ENCODE measurements around the gene NUP188. TPM values are rescaled to one million over a fixed set of nuclear protein-coding genes. Genes with fewer than 3 reads are reported as not detected.

Gene NUP188
- total RNA-seq, 1 donor from 2014 or later: 35.7 TPM

DNA sequence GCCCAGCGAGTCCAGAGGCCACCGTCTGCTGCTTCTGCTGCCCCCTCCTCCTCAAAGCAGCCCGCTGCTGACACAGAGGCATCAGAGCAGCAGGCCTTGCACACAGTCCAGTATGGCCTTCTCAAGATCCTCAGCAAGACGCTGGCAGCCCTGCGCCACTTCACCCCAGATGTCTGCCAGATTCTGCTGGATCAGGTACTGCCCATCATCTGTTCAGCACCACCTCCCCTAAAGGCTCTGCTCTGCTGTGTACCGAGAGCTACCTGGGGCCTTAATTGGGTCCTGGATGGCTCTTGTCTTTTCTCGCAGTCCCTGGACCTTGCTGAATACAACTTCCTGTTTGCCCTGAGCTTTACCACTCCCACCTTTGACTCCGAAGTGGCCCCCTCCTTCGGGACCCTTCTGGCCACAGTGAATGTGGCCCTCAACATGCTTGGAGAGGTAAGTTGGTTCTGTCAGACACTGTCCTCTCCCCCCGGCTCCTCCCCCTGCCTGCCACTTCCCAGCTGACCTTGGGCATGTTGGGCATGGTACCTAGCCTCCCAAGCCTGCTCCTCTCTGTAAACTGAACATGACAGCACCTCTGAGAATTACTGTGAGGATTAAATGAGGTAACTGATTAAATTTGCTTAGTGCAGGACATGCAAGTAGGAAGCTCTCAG is 58.0 kb downstream of the NUP188 start:
- no peak for DNase-seq (ENCODE audit: low read depth in 2 of 2)

- DNase-seq (ENCODE audit: low read depth in 2 of 2): peak; percentile 48 to 71
Observed at GRCh38 chr9:129006328-129007034, 59.0 kb downstream of the NUP188 start.

DNA sequence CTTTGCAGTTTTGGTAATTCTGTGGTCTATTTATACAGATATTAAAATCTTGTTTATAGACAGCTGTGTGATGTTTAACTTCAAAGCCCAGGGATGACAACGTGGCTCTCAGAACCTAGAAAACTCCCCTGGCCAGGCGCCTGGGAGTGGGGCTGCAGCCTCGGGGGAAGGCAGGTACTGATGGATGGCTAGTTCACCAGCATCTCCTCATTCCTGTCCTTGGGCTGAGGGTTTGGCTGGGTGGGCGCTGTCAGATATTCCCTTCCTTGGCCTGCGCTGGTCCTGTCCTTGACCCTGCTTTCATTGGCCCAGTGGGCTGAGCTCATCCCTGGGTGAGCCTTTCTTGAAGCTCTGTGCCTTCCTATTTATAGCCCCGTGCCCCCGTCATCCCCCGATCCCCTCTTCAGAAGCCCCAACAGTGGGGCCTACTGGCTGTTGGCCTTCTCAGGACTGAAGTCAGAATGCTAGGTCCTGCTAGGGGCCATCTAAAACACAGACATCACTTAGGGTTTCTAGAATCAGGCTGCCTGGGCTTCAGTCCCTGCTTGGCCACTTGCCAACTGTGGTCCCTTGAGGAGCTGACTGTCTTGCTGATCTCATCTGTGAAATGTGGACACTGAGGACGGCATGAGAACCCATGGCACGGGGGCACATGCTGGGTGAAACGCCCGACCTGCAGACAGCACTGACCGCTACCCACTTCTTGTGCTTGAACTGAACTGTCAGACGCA is 59.7 kb downstream of the NUP188 start:
- no peak for DNase-seq (ENCODE audit: low read depth in 2 of 2)

DNA sequence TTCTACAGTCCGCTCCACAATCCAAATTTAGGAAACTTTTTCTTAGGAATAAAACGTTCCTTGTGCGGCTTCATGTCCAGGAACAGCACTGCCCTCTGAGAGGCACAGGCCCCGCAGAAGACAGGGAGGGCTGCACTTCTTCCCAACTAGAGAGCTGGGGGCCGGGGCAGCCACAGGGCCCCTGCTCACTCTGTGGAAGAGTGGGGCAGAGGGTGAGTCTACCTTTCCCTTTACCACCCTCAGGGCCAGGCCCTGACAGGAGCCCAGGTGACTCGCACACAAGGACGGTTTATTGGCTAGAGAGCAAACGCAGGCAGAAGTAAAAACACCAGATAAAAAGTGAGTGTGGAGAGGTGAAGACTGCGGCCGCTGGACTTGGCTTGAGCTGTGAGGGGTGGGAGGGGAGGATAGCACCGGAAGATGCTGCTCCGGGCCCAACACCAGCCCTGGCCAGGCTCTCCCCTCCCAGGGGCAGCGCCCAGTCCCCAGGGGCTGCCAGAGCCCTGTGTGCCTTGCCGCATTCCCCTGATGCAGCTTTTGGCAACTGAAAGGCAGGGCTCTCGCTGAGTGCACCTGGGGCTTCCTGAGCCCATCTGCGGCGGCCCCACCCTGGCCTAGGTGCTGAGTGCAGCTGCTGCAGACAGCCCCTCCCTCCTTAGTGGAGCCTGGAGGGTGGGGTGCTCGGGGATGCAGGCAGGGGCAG is 60.4 kb downstream of the NUP188 start:
- DNase-seq (ENCODE audit: low read depth in 2 of 2): no peak

- no peak for DNase-seq (ENCODE audit: low read depth in 2 of 2)
Observed at GRCh38 chr9:129008469-129008965, 61.0 kb downstream of the NUP188 start.

DNA sequence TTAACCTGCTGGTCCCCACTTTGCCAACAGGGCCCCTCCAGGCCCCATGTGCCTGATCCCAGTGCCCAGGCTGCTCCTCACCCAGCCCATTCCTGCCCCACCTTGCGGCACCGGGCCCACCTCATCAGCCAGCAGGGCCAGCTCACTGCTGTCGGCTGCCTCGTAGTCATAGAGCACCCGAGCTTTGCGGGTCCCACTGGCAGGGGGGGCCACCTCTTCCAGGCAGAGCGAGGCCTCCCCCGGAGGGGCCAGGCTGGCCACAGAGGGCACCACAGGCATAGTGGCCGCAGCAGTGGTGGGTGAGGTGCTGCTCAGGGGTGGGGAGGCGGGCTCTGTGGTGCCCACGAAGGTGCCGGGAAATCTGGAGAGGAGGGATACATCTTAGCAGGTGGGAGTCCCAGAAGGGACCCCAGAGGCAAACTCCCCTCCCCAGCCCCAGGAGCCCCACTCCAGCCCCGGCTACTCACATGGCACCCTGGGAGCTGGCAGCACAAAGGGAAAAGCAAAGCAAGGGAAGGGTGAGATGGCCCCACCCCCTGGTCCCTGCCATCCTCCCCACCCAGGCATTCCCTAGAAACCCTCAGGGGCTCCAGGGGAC is 61.6 kb downstream of the NUP188 start:
- DNase-seq (ENCODE audit: low read depth in 2 of 2): no peak

GRCh38 chr9:129009584-129010141 is 62.2 kb downstream of the NUP188 start:
- no peak for DNase-seq (ENCODE audit: low read depth in 2 of 2)

- DNase-seq (ENCODE audit: low read depth in 2 of 2): no peak
Observed at GRCh38 chr9:129010267-129010975, 62.9 kb downstream of the NUP188 start.

DNA sequence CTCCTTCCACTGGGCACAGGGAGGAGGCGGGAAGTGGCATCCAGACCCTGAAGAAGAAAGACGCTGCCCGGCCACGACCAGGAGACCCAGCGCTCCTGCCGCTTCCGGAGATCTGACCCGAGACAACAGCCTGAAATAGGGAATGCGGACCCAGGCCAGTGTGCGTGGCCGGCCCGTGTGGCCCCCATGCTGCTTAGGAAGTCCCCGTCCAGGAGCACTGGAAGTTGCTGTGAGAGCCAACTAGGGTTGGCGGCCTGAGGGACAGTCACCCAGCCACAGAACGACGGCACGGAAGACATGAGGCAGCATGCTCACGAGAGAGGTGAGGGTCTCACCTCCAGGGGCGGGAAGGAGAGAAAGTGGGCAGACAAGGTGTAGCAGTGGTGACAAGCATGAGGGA is 63.7 kb downstream of the NUP188 start:
- no peak for DNase-seq (ENCODE audit: low read depth in 2 of 2)

DNA sequence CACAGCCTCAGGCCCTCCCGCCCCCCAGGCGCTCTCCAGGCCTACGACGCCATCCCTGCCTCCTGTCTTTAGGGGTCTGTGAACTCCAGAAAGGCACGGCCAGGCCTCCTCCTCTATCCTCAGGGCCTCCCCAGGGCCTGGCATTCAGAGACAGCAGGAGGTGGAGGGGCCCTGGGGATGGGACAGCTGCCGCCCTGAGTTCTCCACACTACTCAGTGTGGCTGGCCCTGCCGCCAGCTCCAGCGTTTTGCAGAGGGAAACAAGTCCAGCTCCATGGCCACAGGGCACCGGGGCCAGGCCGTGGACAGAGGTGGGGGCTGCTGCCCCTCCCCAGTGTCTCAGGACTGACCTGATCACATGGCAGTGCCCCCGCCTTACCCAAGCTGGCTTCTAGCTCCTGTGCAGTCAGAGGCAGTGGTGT is 64.3 kb downstream of the NUP188 start:
- no peak for DNase-seq (ENCODE audit: low read depth in 2 of 2)

GRCh38 chr9:129012343-129012742 is 64.8 kb downstream of the NUP188 start:
- DNase-seq (ENCODE audit: low read depth in 2 of 2): no peak

DNA sequence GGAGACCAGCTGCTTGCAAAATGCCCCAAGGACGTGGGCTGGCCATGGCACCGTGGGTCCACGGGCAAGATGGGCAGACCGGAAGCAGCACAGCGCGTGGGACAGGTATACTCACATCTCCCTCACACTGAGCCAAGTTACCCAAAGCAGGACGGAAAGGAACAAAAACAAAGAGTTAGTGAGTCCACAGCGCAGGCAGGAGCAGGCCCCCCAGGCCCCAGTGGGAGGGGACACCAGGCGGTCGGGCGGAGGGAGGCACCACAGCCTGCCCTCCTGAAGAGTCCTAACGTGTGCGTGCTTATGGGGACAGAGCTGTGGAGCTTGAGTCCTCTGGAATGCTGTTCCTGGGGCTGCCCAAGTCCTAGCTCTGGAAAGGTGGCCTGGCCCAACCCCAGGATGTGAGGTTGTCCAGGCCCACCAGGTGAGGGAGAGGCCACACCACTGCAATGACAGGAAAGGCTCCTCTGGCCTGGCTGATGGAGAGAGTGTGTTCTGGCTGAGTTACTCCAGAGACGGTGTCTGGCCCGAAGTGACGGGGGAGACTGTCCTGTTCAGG is 65.5 kb downstream of the NUP188 start:
- no peak for DNase-seq (ENCODE audit: low read depth in 2 of 2)

GRCh38 chr9:129013674-129014073 is 66.2 kb downstream of the NUP188 start:
- DNase-seq (ENCODE audit: low read depth in 2 of 2): no peak

- DNase-seq (ENCODE audit: low read depth in 2 of 2): no peak
Observed at GRCh38 chr9:129014124-129014523, 66.6 kb downstream of the NUP188 start.

- no peak for DNase-seq (ENCODE audit: low read depth in 2 of 2)
Observed at GRCh38 chr9:129014608-129015007, 67.1 kb downstream of the NUP188 start.

GRCh38 chr9:129021091-129021490 is 73.6 kb downstream of the NUP188 start:
- no peak for DNase-seq (ENCODE audit: low read depth in 2 of 2)

GRCh38 chr9:129022037-129022436 is 74.5 kb downstream of the NUP188 start:
- no peak for DNase-seq (ENCODE audit: low read depth in 2 of 2)

GRCh38 chr9:129023036-129023907 is 75.8 kb downstream of the NUP188 start:
- no peak for DNase-seq (ENCODE audit: low read depth in 2 of 2)

GRCh38 chr9:129023908-129024233 is 76.4 kb downstream of the NUP188 start:
- DNase-seq (ENCODE audit: low read depth in 2 of 2): no peak

All from dermis microvascular lymphatic vessel endothelial cell (primary cell).